DMS153 (cell line): ENCODE data around the gene STARD3.

Source experiments
- DNase-seq: peaks from one replicate; lab custom pipeline; 2025; lab: John Stamatoyannopoulos, UW

Gene STARD3

DNA sequence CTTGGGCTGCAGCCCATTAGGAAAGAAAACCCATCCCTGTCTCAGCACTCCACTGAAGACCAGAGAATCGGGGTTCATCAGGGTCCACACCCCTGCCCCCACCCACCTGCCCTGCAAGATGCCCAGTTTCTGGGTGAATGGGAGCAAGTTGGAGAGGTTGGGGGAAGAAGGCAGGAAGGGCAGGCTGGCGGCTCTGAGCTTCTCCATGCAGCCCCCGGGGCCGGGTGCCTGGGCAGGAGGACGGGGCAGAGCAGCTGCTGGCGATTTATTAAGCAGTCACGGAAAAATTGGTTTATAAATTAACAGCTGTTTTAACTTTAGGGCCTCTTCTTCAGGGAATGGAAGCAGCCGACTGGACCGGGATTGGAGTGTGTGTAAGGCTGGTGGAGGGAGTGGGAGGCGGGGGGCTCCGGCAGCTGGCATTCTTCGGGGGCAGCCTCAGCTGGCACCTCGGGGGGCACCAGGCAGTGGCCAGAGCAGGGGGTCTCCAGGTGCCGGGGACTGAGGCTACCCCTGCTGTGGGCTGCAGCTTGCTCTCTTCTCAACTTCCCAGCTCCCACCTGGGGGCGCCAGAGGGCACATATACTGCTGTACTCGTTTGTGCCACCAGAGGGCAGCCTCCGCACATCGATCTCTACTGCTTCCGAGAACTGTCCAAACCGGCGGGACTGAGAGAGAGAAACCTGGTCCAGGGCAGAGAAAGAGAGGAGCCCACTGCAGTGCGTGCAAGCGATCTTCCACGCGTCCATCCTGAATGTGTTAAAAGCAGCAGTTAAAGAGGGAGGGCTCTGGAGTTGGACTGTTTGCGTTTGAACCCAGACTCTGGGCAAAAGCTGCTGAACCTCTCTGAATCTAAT lies 15.2 kb upstream of the STARD3 start:
- DNase-seq, result peak; percentile 70

GRCh38 chr17:39622380-39623006 lies 14.5 kb upstream of the STARD3 start:
- no peak for DNase-seq

DNA sequence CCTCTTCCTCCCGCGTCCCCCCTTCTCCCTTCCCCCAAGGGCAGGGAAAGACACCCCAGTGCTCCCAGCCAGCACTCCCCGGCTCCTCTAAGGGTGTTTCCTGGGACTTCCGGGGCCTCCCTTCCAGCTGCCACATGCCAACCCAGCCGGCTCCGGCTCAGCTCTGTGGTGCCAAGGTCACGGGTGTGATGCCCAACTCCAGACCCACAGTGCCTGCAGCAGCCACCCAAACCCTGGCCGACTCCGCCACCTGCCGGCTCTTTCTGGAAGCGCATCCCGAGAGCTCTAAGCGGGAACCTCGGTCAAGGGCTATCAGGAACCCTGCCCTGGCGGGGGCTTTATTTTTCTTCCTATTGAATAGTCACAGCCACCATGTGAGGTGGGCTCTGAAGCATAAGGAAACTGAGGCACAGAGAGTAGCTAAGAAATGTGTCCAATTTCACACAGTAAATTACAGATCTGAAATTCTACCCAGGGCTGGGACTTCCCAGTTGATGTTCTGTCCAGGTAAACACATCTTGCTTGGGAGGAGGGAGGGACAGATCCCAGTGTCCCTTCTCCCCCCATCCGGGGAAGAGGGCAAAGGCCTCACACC lies 13.5 kb upstream of the STARD3 start:
- peak; percentile 57 for DNase-seq

DNA sequence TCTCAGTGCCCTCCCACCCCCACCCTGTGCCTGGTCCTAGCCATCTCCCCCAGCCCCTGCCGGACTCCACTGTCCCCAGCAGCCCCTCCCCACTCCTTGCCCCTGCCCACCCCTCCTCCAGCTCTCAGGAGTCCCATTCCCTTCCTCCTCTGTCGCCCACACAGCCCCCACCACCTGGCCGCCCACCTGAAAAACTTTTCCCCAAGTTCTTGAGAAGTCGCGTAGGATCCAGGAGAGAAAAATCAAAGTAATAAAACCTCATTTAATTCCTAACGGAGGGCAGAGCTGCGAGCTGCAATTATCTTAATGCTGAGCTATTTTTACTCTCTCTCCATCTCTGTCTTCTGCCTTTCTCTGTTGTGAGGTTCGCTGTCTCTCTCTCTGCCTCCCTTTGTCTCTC lies 12.6 kb upstream of the STARD3 start:
- no peak for DNase-seq

DNA sequence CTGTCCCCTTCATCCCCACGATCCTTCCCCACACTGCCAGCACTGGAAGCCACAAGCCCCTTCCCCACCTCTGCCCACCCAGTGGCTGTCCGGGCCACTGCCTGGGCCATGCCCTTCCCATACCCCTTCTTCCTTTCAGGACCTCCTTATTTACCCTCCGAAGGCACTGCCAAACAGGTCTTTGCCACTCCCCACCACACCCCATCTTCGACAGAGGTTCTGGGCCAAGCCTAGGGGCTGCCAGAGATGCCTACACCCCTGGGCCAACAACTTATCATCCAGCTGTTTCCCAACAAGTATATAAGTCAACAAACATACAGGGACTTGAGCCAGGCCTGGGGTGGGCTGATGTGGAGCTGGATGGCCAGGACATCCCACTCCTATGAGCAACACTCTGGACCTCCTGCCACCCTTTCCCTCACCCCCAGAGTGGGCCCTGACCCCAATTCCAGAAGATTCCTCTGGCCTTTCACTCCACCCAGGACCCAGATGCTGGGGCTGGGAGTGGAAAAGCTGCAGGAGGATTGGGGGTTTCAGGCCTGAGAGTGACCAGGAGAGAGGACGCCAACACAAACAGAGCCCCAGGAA lies 11.7 kb upstream of the STARD3 start:
- DNase-seq, result no peak

DNA sequence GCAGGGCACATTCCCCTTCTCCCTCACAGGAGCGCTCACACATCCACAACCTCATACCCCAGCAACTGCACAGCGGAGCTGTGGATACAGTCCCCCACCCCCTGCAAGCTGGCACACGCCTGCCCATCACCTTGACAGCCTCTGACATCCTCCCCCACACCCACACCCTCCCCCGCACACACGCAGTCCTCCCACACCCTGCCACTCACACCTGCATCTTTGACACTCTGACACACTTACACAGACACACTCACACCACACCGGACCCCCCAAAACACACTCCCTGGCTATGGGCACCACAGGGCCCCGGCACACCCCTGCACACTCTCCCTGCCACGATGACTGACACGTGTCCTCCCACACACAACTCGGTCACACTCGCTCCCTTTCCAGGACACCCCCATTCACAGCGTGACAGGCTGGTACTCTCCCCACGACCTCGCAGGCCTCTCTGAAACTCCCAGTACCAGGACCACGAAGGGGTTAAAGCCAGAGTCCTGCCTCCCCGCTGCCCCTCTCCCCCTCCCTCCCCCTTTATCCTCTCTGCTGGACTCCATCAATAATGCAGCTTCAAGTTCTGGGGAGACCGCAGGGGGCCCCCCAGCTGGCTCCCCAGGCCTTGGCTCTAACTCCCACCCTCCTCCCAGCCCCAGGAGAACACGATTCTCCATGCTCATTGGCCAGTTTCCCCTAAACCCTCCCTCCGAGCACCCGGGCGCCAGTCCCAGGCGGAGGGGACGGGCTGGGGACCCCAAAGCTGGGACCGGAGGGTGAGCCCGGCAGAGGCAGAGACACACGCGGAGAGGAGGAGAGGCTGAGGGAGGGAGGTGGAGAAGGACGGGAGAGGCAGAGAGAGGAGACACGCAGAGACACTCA lies 10.5 kb upstream of the STARD3 start, which contains the start of gene PPP1R1B:
Gene PPP1R1B, plus strand, starts transcription at position 782 of the 876 bp plus-strand sequence. CDS start 441 bp downstream, outside the sequence.
- no peak for DNase-seq

GRCh38 chr17:39627047-39627711 lies 9.8 kb upstream of the STARD3 start:
- no peak for DNase-seq

- no peak for DNase-seq
Measured at GRCh38 chr17:39627712-39628516, 9.0 kb upstream of the STARD3 start.

DNA sequence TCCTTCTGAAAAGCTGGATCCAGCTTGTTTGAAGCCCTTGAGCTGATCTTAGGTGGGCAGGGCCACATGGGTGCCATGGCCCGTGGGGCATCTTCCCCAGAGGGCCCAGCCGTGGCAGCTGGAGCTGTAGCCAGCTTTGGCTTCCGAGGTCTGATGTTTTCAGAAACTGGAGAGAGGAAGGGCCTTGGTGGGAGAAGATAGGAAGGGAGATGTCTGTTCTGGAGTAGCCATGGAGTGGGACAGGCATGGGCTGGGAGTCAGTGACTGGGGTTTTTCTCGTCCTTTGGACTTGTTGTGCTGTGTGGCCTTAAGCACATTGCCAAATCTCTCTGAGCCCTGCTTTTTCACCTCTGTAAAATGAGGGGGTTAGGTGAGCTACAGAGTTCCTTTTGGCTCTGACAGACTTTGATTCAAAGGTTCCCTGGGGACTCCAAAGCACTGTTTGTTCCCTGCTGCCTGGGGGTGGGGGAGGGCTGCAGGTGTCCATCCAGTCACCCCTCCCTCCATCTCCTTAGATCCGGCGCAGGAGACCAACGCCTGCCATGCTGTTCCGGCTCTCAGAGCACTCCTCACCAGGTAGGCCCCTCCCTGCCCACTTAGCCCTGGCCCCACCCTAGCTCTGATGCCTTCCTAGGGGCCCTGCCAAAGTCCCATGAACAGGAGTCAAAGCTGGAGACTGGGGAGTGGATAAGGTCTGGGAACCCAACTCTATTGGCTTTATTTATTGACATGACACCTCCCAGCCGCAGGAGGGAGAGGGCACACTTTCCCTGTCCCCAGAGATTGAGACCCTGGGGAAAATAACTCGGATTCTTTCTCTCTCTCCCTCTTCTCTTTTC lies 8.1 kb upstream of the STARD3 start:
- peak; percentile 91 for DNase-seq

DNA sequence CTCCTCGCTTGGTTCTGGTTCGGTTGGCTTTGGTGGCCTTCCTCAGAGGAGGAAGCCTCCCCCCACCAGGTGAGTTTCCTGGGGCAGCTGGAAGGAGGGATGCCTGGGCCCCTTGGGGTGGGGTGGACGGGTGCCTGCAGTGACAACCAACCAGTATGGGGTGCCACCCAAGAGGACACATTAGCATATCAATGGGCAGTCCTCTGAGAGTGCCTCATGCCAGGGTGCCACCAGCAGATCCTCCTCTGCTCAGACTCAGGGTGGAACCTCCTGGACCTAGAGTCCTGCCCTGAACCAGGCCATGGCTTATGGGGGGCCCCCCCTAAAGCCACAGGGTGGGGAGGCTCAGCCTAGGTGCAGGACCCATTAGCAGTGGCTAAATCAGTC lies 7.5 kb upstream of the STARD3 start:
- peak; percentile 42 for DNase-seq

- DNase-seq, result no peak
Measured at GRCh38 chr17:39629898-39630297, 7.0 kb upstream of the STARD3 start.

DNA sequence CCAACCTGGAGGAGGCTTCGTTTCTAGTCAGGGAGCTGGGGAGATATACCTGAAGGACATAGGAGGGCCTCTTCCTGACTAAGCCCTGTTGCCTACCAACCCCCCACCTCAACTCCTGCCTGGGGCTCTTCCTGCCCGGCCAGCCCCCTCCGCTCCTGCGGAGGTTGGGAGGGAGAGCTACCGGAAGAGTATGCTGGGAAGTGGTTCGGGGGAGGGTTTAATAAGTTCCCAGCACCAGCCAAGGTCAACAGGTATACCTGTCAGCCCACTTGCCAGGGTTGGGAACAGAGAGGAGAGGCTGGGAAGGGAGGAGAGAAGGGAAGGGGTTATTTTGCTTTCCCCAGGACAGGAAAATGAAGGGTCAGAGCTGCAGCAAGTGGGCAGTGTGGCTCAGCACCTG lies 5.5 kb upstream of the STARD3 start:
- DNase-seq, result peak; percentile 81

- DNase-seq, result no peak
Measured at GRCh38 chr17:39632153-39632941, 4.6 kb upstream of the STARD3 start.

GRCh38 chr17:39633570-39634183 lies 3.3 kb upstream of the STARD3 start:
- DNase-seq, result no peak

DNA sequence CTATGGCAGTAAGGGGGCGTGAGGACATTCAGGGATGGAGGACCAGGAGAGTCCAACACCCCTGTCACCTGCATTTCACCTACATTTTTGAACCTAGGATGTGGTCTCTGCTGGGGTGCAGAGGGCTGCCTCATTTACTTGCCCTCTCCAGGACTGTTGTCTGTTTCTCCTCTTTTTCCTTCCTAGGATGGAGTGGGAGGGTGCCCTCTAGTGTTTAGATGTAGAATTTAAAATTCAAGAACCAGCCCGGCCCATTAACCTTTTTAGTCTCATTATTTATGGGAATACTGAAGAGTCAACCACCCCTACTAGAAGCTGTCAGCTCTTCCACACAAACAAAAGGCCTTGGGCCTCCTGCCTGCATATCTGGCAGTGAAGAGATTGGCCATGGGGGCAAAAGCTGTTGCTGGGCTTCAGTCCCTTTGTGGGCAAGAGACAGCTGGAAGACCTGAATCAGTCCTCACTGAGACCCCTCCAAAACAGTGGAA lies 2.5 kb upstream of the STARD3 start:
- peak; percentile 23 for DNase-seq

- DNase-seq, result no peak
Measured at GRCh38 chr17:39635614-39636176, 1.2 kb upstream of the STARD3 start.

GRCh38 chr17:39636587-39636926 lies 387 bp upstream of the STARD3 start:
- no peak for DNase-seq

- DNase-seq, result no peak
Measured at GRCh38 chr17:39638317-39638716, 1.4 kb downstream of the STARD3 start.
